Hepatocyte (in vitro differentiated cells): ENCODE data around the gene F9. TPM values are rescaled to one million over a fixed set of nuclear protein-coding genes. Genes with fewer than 3 reads are reported as not detected.

Source experiments
- DNase-seq: peaks from one replicate; pipeline ENCODE4 v3.0.0-alpha.2; 2016; ENCODE audit warnings: low spot score
- H2AFZ ChIP-seq: fragments of 200-600 bp; sonication (generic); 2 replicates; pipeline ENCODE4 v1.6.0; 2016; ENCODE audit warnings: antibody characterized with exemption, mild to moderate bottlenecking
- H3K27ac ChIP-seq: fragments of 200-600 bp; sonication (generic); 2 replicates; pipeline ENCODE4 v1.5.1; 2016; ENCODE audit warnings: mild to moderate bottlenecking
- H3K27me3 ChIP-seq: fragments of 200-600 bp; sonication (generic); 2 replicates; pipeline ENCODE4 v1.6.1; 2016
- H3K36me3 ChIP-seq: fragments of 200-600 bp; sonication (generic); replicated peaks from 2 replicates; pipeline ENCODE4 v1.5.1; 2016; ENCODE audit warnings: low read depth; ENCODE audit not compliant: insufficient read depth
- H3K4me1 ChIP-seq: fragments of 200-600 bp; sonication (generic); 2 replicates; pipeline ENCODE4 v1.5.1; 2016; ENCODE audit warnings: mild to moderate bottlenecking, moderate library complexity; ENCODE audit not compliant: insufficient read depth
- H3K4me2 ChIP-seq: fragments of 200-600 bp; sonication (generic); 2 replicates; pipeline ENCODE4 v1.6.0; 2016
- H3K4me3 ChIP-seq: fragments of 200-600 bp; sonication (generic); 2 replicates; pipeline ENCODE4 v1.5.1; 2016; ENCODE audit warnings: mild to moderate bottlenecking
- H3K79me2 ChIP-seq: fragments of 200-600 bp; sonication (generic); 2 replicates; pipeline ENCODE4 v1.6.0; 2017; ENCODE audit warnings: mild to moderate bottlenecking
- H3K9me2 ChIP-seq: fragments of 200-600 bp; sonication (generic); replicated peaks from 2 replicates; pipeline ENCODE4 v1.6.0; 2017; ENCODE audit warnings: mild to moderate bottlenecking; ENCODE audit not compliant: insufficient read depth
- H3K9me3 ChIP-seq: fragments of 200-600 bp; sonication (generic); 2 replicates; pipeline ENCODE4 v1.5.1; 2016; ENCODE audit warnings: low read depth, mild to moderate bottlenecking
- H4K20me1 ChIP-seq: fragments of 200-600 bp; sonication (generic); 2 replicates; pipeline ENCODE4 v1.6.0; 2016; ENCODE audit warnings: mild to moderate bottlenecking; ENCODE audit not compliant: insufficient read depth, poor library complexity, severe bottlenecking
- CTCF ChIP-seq: fragments of 200-600 bp; sonication (generic); IDR thresholded peaks from 2 replicates; pipeline ENCODE4 v1.5.1; 2016; ENCODE audit warnings: antibody characterized with exemption, mild to moderate bottlenecking; ENCODE audit not compliant: poor library complexity
- EZH2 ChIP-seq: fragments of 200-600 bp; sonication (generic); IDR thresholded peaks from 2 replicates; pipeline ENCODE4 v1.6.1; 2016; ENCODE audit warnings: antibody characterized with exemption, mild to moderate bottlenecking, borderline replicate concordance
- EZH2phosphoT487 ChIP-seq: fragments of 200-600 bp; sonication (generic); IDR thresholded peaks from one replicate; pipeline ENCODE4 v1.6.1; 2018; ENCODE audit warnings: antibody characterized with exemption, mild to moderate bottlenecking, low read depth, moderate library complexity; ENCODE audit not compliant: unreplicated experiment, severe bottlenecking
- WGBS: methylation state at CpG from one replicate; pipeline ENCODE4 v1.1.6; 2016; ENCODE audit warnings: low lambda C conversion rate; ENCODE audit errors: missing lambda C conversion rate; 5-methylcytosine and 5-hydroxymethylcytosine counted together
- polyA plus RNA-seq: library from polyadenylated mRNA; unstranded; fragments of >200 nt; fragmentation: Nextera tagmentation; extraction: Ambion mirVana; gene quantifications from 2 replicates; pipeline ENCODE4 v1.2.1, GENCODE V29; 2016
- total RNA-seq: library from RNA; depleted of rRNA; stranded (reverse); fragments of >200 nt; gene quantifications from 2 replicates; pipeline ENCODE4 v1.2.3, GENCODE V29; 2014

Gene F9
- total and polyA plus RNA-seq, 2 experiments from 2014 or later: 2.8 to 13.0 TPM

- Histone ChIP-seq H3K4me2 (no peak overlapping the region), H3K9me3 (no peaks in the 10 kb centered on the region), H3K36me3 (no peaks in the 10 kb centered on the region), H3K27ac (no peak overlapping the region), H3K79me2 (no peaks in the 10 kb centered on the region), H4K20me1 (no peaks in the 10 kb centered on the region), H3K4me3 (no peak overlapping the region), H3K9me2 (no peaks in the 10 kb centered on the region), H3K4me1 (no peaks in the 10 kb centered on the region), H3K27me3 (no peaks in the 10 kb centered on the region), H2AFZ (no peak overlapping the region)
- WGBS: 87% methylated on average over 25 of the region's 26 CpGs
- no peak for DNase-seq
- TF ChIP-seq EZH2phosphoT487 (no peak), EZH2 (no peak), CTCF (no peak)
Observed at GRCh38 chrX:139554991-139555675, 24.6 kb downstream of the F9 start.

GRCh38 chrX:139559383-139560042, 29.0 kb downstream of the F9 start:
- H3K9me3 ChIP-seq: no peaks in the 10 kb centered on the region
- peak; percentile 71 for DNase-seq

GRCh38 chrX:139560221-139560620, 29.7 kb downstream of the F9 start:
- Histone ChIP-seq H3K79me2 (no peaks in the 10 kb centered on the region), H3K9me3 (no peaks in the 10 kb centered on the region), H3K27me3 (no peaks in the 10 kb centered on the region), H3K36me3 (no peaks in the 10 kb centered on the region), H3K27ac (no peak overlapping the region), H4K20me1 (no peaks in the 10 kb centered on the region), H3K4me3 (no peak overlapping the region), H3K4me2 (no peak overlapping the region), H2AFZ (no peak overlapping the region), H3K4me1 (no peaks in the 10 kb centered on the region), H3K9me2 (no peaks in the 10 kb centered on the region)
- no peak for DNase-seq
- TF ChIP-seq EZH2: no peak
- TF ChIP-seq CTCF: no peak
- TF ChIP-seq EZH2phosphoT487: no peak

More at GRCh38 chrX:139559383-139560042, 29.0 kb downstream of the F9 start:
- TF ChIP-seq EZH2 (no peak), CTCF (peak; percentile 61), EZH2phosphoT487 (no peak)
- no peaks in the 10 kb centered on the region for H3K79me2 ChIP-seq
- H3K4me2 ChIP-seq: no peak overlapping the region
- H3K36me3 ChIP-seq: no peaks in the 10 kb centered on the region
- no peak overlapping the region for H2AFZ ChIP-seq
- no peaks in the 10 kb centered on the region for H3K27me3 ChIP-seq
- no peaks in the 10 kb centered on the region for H3K4me1 ChIP-seq
- no peak overlapping the region for H3K27ac ChIP-seq
- H3K9me2 ChIP-seq: no peaks in the 10 kb centered on the region
- 49% methylated on average over 9 of the region's 9 CpGs for WGBS
- H4K20me1 ChIP-seq: no peaks in the 10 kb centered on the region
- H3K4me3 ChIP-seq: no peak overlapping the region
